GM23248 (cell line): Measurements from ENCODE around the gene MCF2L.

Experiments
- EZH2 ChIP-seq: fragments of 200-600 bp; sonication (generic); IDR thresholded peaks from 2 replicates; pipeline ENCODE4 v1.6.1; 2018; ENCODE audit warnings: antibody characterized with exemption, mild to moderate bottlenecking; ENCODE audit not compliant: insufficient read depth, poor library complexity, severe bottlenecking
- EZH2phosphoT487 ChIP-seq: fragments of 200-600 bp; sonication (generic); IDR thresholded peaks from 2 replicates; pipeline ENCODE4 v1.6.1; 2018; ENCODE audit warnings: antibody characterized with exemption, moderate library complexity, mild to moderate bottlenecking, low read depth; ENCODE audit not compliant: insufficient read depth

DNA sequence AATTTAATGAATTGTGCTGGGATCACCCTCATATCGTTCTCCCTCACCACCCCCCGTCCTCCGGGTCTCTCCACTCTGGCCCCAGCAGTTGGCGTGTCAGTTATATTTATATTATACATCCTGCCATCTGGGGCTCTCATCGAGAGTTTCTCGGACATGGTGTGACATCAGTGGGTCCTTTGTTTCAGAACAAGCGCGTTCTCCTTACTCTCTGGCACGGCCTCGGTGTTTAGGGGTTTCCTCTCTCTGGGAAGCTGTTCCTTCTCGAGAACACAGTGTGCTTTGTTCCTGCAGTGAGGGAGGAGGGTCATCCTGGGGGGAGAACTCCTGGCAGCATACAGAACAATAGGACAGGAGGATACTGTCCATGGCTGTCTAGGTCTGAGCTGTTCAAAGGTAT, 9.8 kb upstream of the MCF2L start:
- no peak for TF ChIP-seq EZH2
- no peak for TF ChIP-seq EZH2phosphoT487
